ENCODE measurements around the gene PDLIM7. TPM values are rescaled to one million over a fixed set of nuclear protein-coding genes. Genes with fewer than 3 reads are reported as not detected.

PDLIM7 gene
- polyA plus RNA-seq, 1 of the 3 experiments (the other 2 are of a cell fraction), result 206 TPM

- no peaks in the 10 kb centered on the region for H4K20me1 ChIP-seq (ENCODE audit: insufficient read depth)
These were observed 27.1 kb upstream of the PDLIM7 start for GRCh38 chr5:177524539-177524900.

GRCh38 chr5:177523711-177524538 is 26.5 kb upstream of the PDLIM7 start:
- Histone ChIP-seq H3K4me2 (no peak overlapping the region), H3K36me3 (replicated peaks in 1 of 2; ENCODE audit: control insufficient read depth in 1 of 2, insufficient read depth in 2 of 2, low read length in 1 of 2) (peaks cover 26 to 85% of the 10 kb centered on the region in 2 experiments), H3K79me2 (ENCODE audit: insufficient read depth) (peaks cover 14% of the 10 kb centered on the region; the same call in 1 of the 2 replicates), H4K20me1 (ENCODE audit: insufficient read depth) (no peaks in the 10 kb centered on the region), H3K9me2 (no peaks in the 10 kb centered on the region), H2AFZ (ENCODE audit: low read depth) (no peak overlapping the region), H3F3A (replicated peaks; ENCODE audit: insufficient read depth) (peaks cover 5% of the 10 kb centered on the region), H3K4me3 (ENCODE audit: low read depth in 2 of 2, low read length in 1 of 2) (no peak overlapping the region), H3K9me3 (no peaks in the 10 kb centered on the region), H3K27me3 (ENCODE audit: insufficient read depth) (no peaks in the 10 kb centered on the region), H3K27ac (ENCODE audit: low read depth in 2 of 2, low read length in 1 of 2) (no peak overlapping the region), H3K4me1 (ENCODE audit: control insufficient read depth in 1 of 2, insufficient read depth in 2 of 2, low read depth in 1 of 2, low read length in 1 of 2) (peaks cover 0 to 6% of the 10 kb centered on the region in 2 experiments; a peak in 1 of 4 replicates), H3K9ac (no peak overlapping the region)
- ChIA-PET POLR2A (interaction anchor here (0.8 kb wide), 1 partner anchor 19 kb away, joined by 3 read pairs; no protein-coding TSS in a partner anchor), CTCF (no interaction called here)
- no peak for DNase-seq
- 96% methylated on average over 10 of the region's 19 CpGs for WGBS (ENCODE audit: low lambda C conversion rate)
- TF ChIP-seq GATA2 (CRISPR knock-in tag; IDR thresholded peaks at IDR 0.05), result no peak
- TF ChIP-seq CHD2 (IDR thresholded peaks at IDR 0.05; ENCODE audit: low read length, partially characterized antibody), result no peak
- no peak for TF ChIP-seq MAX (IDR thresholded peaks at IDR 0.05; ENCODE audit: low read depth)
- TF ChIP-seq PBX3 (IDR thresholded peaks at IDR 0.05), result no peak
- no peak for TF ChIP-seq TAF1 (IDR thresholded peaks at IDR 0.05; ENCODE audit: borderline replicate concordance, low read depth, low read length)
- no peak for TF ChIP-seq GABPA (IDR thresholded peaks at IDR 0.05; ENCODE audit: low read depth)
- no peak for TF ChIP-seq NRF1 (IDR thresholded peaks at IDR 0.05; ENCODE audit: low read depth, low read length)
- no peak for TF ChIP-seq RCOR1 (IDR thresholded peaks at IDR 0.05; ENCODE audit: low read length)
- no peak for TF ChIP-seq SIN3A (IDR thresholded peaks at IDR 0.05; ENCODE audit: borderline replicate concordance, low read depth, low read length)
- no peak for TF ChIP-seq JUND (IDR thresholded peaks at IDR 0.05)
- TF ChIP-seq CTCF (IDR thresholded peaks at IDR 0.05), result no peak
- TF ChIP-seq YY1 (IDR thresholded peaks at IDR 0.05; ENCODE audit: low read depth), result no peak
- no peak for TF ChIP-seq IRF3 (IDR thresholded peaks at IDR 0.05; ENCODE audit: low read depth, low read length)

More at GRCh38 chr5:177524539-177524900, 27.1 kb upstream of the PDLIM7 start:
- ChIA-PET POLR2A (interaction anchor here (0.8 kb wide), 1 partner anchor 18 kb away, joined by 3 read pairs; no protein-coding TSS in a partner anchor), CTCF (interaction anchor here (0.9 kb wide), 1 partner anchor 33 kb away, joined by 3 read pairs; no protein-coding TSS in a partner anchor)
- WGBS (ENCODE audit: low lambda C conversion rate), result 91% methylated on average over 10 of the region's 12 CpGs
- Histone ChIP-seq H3K79me2 (ENCODE audit: insufficient read depth) (peaks cover 8% of the 10 kb centered on the region; the same call in 1 of the 2 replicates), H2AFZ (ENCODE audit: low read depth) (no peak overlapping the region), H3K4me1 (ENCODE audit: control insufficient read depth in 1 of 2, insufficient read depth in 2 of 2, low read depth in 1 of 2, low read length in 1 of 2) (peaks cover 0 to 6% of the 10 kb centered on the region in 2 experiments; a peak in 1 of 4 replicates), H3K36me3 (replicated peaks in 1 of 2; ENCODE audit: control insufficient read depth in 1 of 2, insufficient read depth in 2 of 2, low read length in 1 of 2) (peaks cover 24 to 85% of the 10 kb centered on the region in 2 experiments), H3K9me2 (no peaks in the 10 kb centered on the region), H3K9ac (no peak overlapping the region), H3F3A (replicated peaks; ENCODE audit: insufficient read depth) (peaks cover 3% of the 10 kb centered on the region), H3K9me3 (no peaks in the 10 kb centered on the region), H3K27me3 (ENCODE audit: insufficient read depth) (no peaks in the 10 kb centered on the region), H3K27ac (ENCODE audit: low read depth in 2 of 2, low read length in 1 of 2) (no peak overlapping the region), H3K4me3 (ENCODE audit: low read depth in 2 of 2, low read length in 1 of 2) (no peak overlapping the region), H3K4me2 (no peak overlapping the region)
- DNase-seq, result no peak
- TF ChIP-seq USF1 (IDR thresholded peaks at IDR 0.05; ENCODE audit: borderline replicate concordance, low read depth), result no peak
- TF ChIP-seq SIN3A (IDR thresholded peaks at IDR 0.05; ENCODE audit: borderline replicate concordance, low read depth, low read length), result no peak
- TF ChIP-seq RFX5 (IDR thresholded peaks at IDR 0.05; ENCODE audit: low read length), result no peak
- no peak for TF ChIP-seq NFIC (IDR thresholded peaks at IDR 0.05; ENCODE audit: borderline replicate concordance)
- no peak for TF ChIP-seq PBX3 (IDR thresholded peaks at IDR 0.05)
- TF ChIP-seq TEAD4 (IDR thresholded peaks at IDR 0.05; ENCODE audit: borderline replicate concordance, insufficient read depth), result no peak
- TF ChIP-seq RAD21 (IDR thresholded peaks at IDR 0.05; ENCODE audit: low read length), result no peak
- TF ChIP-seq FOXM1 (IDR thresholded peaks at IDR 0.05; ENCODE audit: low read depth), result no peak
- TF ChIP-seq MXI1 (IDR thresholded peaks at IDR 0.05; ENCODE audit: low read depth, low read length), result no peak
